ENCODE results near the gene ERC1.

ERC1 gene

DNA sequence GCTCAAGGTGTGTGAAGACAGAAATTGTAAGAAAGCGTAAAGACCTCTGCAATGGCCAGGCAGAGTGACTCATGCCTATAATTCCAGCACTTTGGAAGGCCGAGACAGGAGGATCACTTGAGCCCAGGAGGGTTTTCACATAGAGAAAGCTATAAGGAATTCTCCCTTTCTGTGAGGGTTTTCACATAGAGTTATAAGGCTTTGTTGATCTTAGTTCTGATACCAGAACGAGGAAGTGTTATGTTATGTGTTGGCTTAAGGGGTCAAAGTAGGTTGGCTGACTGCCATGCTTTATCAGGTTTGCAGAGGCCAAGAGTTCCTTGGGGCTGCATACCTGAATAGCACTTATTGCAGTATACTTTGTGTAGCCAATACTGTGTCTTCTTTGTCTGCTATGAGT lies 139.1 kb downstream of the ERC1 start:
- Histone ChIP-seq H3K4me1 (ENCODE audit: control insufficient read depth, low read length) (no peaks in the 10 kb centered on the region), H3K79me2 (ENCODE audit: control insufficient read depth, low read length) (no peaks in the 10 kb centered on the region), H3K27ac (ENCODE audit: low read depth, low read length) (no peak overlapping the region), H3K9me2 (replicated peaks; ENCODE audit: control insufficient read depth, low read length) (no peaks in the 10 kb centered on the region), H3K36me3 (ENCODE audit: control insufficient read depth, low read length) (no peaks in the 10 kb centered on the region), H3F3A (ENCODE audit: control insufficient read depth, insufficient read depth) (no peaks in the 10 kb centered on the region), H3K4me2 (ENCODE audit: low read length) (no peak overlapping the region), H3K4me3 (ENCODE audit: low read length) (no peak overlapping the region), H3K9me3 (ENCODE audit: control insufficient read depth, insufficient read depth, low read length) (no peaks in the 10 kb centered on the region), H4K20me1 (ENCODE audit: control insufficient read depth, insufficient read depth, low read depth, low read length) (no peaks in the 10 kb centered on the region), H3K27me3 (ENCODE audit: control insufficient read depth, low read length) (no peaks in the 10 kb centered on the region)
- TF ChIP-seq EZH2phosphoT487 (IDR thresholded peaks at IDR 0.05; ENCODE audit: borderline replicate concordance, low read length) (no peak), CTCF (IDR thresholded peaks at IDR 0.05; ENCODE audit: low read depth, low read length, poor library complexity, severe bottlenecking) (no peak)

- Histone ChIP-seq H3K36me3 (ENCODE audit: control insufficient read depth, low read length) (no peaks in the 10 kb centered on the region), H3K9me2 (replicated peaks; ENCODE audit: control insufficient read depth, low read length) (no peaks in the 10 kb centered on the region), H3F3A (ENCODE audit: control insufficient read depth, insufficient read depth) (no peaks in the 10 kb centered on the region), H3K9me3 (ENCODE audit: control insufficient read depth, insufficient read depth, low read length) (no peaks in the 10 kb centered on the region), H3K79me2 (ENCODE audit: control insufficient read depth, low read length) (no peaks in the 10 kb centered on the region), H4K20me1 (ENCODE audit: control insufficient read depth, insufficient read depth, low read depth, low read length) (no peaks in the 10 kb centered on the region), H3K27ac (ENCODE audit: low read depth, low read length) (no peak overlapping the region), H3K4me1 (ENCODE audit: control insufficient read depth, low read length) (no peaks in the 10 kb centered on the region), H3K4me2 (ENCODE audit: low read length) (no peak overlapping the region), H3K4me3 (ENCODE audit: low read length) (no peak overlapping the region), H3K27me3 (ENCODE audit: control insufficient read depth, low read length) (no peaks in the 10 kb centered on the region)
- TF ChIP-seq CTCF (IDR thresholded peaks at IDR 0.05; ENCODE audit: low read depth, low read length, poor library complexity, severe bottlenecking) = no peak
- no peak for TF ChIP-seq EZH2phosphoT487 (IDR thresholded peaks at IDR 0.05; ENCODE audit: borderline replicate concordance, low read length)
Observed at GRCh38 chr12:1130571-1130970, 139.5 kb downstream of the ERC1 start.

DNA sequence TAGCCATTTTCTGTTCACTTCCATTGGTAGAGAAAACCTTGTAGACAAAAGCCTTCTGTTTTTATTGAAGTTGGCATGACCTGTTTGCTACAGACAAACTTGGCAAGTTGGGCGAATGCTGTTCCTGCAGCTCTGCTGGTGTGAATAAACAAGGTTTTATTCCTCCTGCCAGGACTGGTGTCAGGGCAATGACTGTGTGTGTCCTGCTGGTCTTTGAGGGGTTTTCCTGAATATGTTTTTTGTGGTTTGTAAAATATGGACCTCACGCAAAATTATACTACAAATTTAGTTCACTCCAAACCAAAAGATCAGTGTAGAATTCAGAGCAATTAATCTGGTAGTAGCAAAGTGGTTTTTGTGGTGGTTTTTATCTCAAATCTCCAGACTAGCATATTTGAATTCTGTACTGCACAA lies 140.8 kb downstream of the ERC1 start:
- TF ChIP-seq CTCF (IDR thresholded peaks at IDR 0.05; ENCODE audit: low read depth, low read length, poor library complexity, severe bottlenecking) (no peak), EZH2phosphoT487 (IDR thresholded peaks at IDR 0.05; ENCODE audit: borderline replicate concordance, low read length) (no peak)
- no peaks in the 10 kb centered on the region for H3K9me2 ChIP-seq (replicated peaks; ENCODE audit: control insufficient read depth, low read length)
- H3K4me1 ChIP-seq (ENCODE audit: control insufficient read depth, low read length) = no peaks in the 10 kb centered on the region
- no peaks in the 10 kb centered on the region for H3K79me2 ChIP-seq (ENCODE audit: control insufficient read depth, low read length)
- no peaks in the 10 kb centered on the region for H3F3A ChIP-seq (ENCODE audit: control insufficient read depth, insufficient read depth)
- no peaks in the 10 kb centered on the region for H4K20me1 ChIP-seq (ENCODE audit: control insufficient read depth, insufficient read depth, low read depth, low read length)
- no peak overlapping the region for H3K27ac ChIP-seq (ENCODE audit: low read depth, low read length)
- no peaks in the 10 kb centered on the region for H3K9me3 ChIP-seq (ENCODE audit: control insufficient read depth, insufficient read depth, low read length)
- no peaks in the 10 kb centered on the region for H3K36me3 ChIP-seq (ENCODE audit: control insufficient read depth, low read length)
- no peaks in the 10 kb centered on the region for H3K27me3 ChIP-seq (ENCODE audit: control insufficient read depth, low read length)
- H3K4me2 ChIP-seq (ENCODE audit: low read length) = no peak overlapping the region
- no peak overlapping the region for H3K4me3 ChIP-seq (ENCODE audit: low read length)

GRCh38 chr12:1132311-1132710 lies 141.3 kb downstream of the ERC1 start:
- Histone ChIP-seq H3K4me2 (ENCODE audit: low read length) (no peak overlapping the region), H3K4me1 (ENCODE audit: control insufficient read depth, low read length) (no peaks in the 10 kb centered on the region), H3K4me3 (ENCODE audit: low read length) (no peak overlapping the region), H3K79me2 (ENCODE audit: control insufficient read depth, low read length) (no peaks in the 10 kb centered on the region), H3K9me2 (replicated peaks; ENCODE audit: control insufficient read depth, low read length) (no peaks in the 10 kb centered on the region), H3F3A (ENCODE audit: control insufficient read depth, insufficient read depth) (no peaks in the 10 kb centered on the region), H3K27me3 (ENCODE audit: control insufficient read depth, low read length) (no peaks in the 10 kb centered on the region), H3K36me3 (ENCODE audit: control insufficient read depth, low read length) (no peaks in the 10 kb centered on the region), H3K27ac (ENCODE audit: low read depth, low read length) (no peak overlapping the region), H4K20me1 (ENCODE audit: control insufficient read depth, insufficient read depth, low read depth, low read length) (no peaks in the 10 kb centered on the region), H3K9me3 (ENCODE audit: control insufficient read depth, insufficient read depth, low read length) (no peaks in the 10 kb centered on the region)
- TF ChIP-seq EZH2phosphoT487 (IDR thresholded peaks at IDR 0.05; ENCODE audit: borderline replicate concordance, low read length) = no peak
- no peak for TF ChIP-seq CTCF (IDR thresholded peaks at IDR 0.05; ENCODE audit: low read depth, low read length, poor library complexity, severe bottlenecking)

Data from DOHH2 (cell line).